ENCODE results near the gene UNC13A. TPM values are rescaled to one million over a fixed set of nuclear protein-coding genes. Genes with fewer than 3 reads are reported as not detected.

The UNC13A gene
- total RNA-seq, 1 experiment from 2014 or later: 41.1 TPM

- TF ChIP-seq SMAD4 (CRISPR knock-in tag; IDR thresholded peaks at IDR 0.05): no peak
- TF ChIP-seq, protein P1, sequence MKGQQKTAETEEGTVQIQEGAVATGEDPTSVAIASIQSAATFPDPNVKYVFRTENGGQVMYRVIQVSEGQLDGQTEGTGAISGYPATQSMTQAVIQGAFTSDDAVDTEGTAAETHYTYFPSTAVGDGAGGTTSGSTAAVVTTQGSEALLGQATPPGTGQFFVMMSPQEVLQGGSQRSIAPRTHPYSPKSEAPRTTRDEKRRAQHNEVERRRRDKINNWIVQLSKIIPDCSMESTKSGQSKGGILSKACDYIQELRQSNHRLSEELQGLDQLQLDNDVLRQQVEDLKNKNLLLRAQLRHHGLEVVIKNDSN (CRISPR knock-in tag; IDR thresholded peaks at IDR 0.05): no peak
- TF ChIP-seq MLX (CRISPR knock-in tag; IDR thresholded peaks at IDR 0.05): no peak
- no peak for TF ChIP-seq PRDM15 (CRISPR knock-in tag; IDR thresholded peaks at IDR 0.05)
- no peak for TF ChIP-seq JUN (CRISPR knock-in tag; IDR thresholded peaks at IDR 0.05)
- TF ChIP-seq IRF2 (CRISPR knock-in tag; IDR thresholded peaks at IDR 0.05; ENCODE audit: borderline replicate concordance, low read depth): no peak
Measured at GRCh38 chr19:17557466-17557865, 130.7 kb downstream of the UNC13A start (continued).

DNA sequence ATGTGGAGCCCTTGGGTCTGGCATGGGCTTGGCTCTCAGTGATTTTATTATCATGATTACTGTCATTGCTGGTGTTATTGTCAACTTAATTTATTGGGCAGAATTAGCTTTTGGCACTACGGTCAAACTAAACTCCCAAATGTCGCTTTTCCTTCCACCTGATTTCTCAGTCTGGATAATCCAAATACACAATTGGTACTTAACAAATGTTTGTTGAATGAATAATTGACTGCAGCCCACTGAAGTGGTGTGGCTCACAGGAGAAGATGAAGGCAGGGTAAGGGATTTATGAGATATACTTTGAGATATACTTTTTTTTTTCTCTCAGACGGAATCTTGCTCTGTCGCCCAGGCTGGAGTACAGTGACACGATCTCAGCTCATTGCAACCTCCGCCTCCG lies 131.2 kb downstream of the UNC13A start:
- Mint-ChIP-seq H3K36me3 (peaks cover 13% of the 10 kb centered on the region), H3K9me3 (no peaks in the 10 kb centered on the region), H3K27me3 (ENCODE audit: low read depth) (no peaks in the 10 kb centered on the region), H3K4me1 (peaks cover 17% of the 10 kb centered on the region), H3K27ac (no peak overlapping the region), H3K4me3 (peak overlapping the region; percentile 30)
- DNase-seq (ENCODE audit: low spot score) (no peak), ATAC-seq (no peak)
- ChIA-PET CTCF (interaction anchor here (1.1 to 2.0 kb wide), 5 partner anchors 18 to 49 kb away, joined by 3 to 11 read pairs (median 4); no protein-coding TSS in a partner anchor), POLR2A (interaction anchor here (0.6 kb wide), 1 partner anchor 19 kb away, joined by 3 read pairs; no protein-coding TSS in a partner anchor)
- TF ChIP-seq ZNF512 (CRISPR knock-in tag; IDR thresholded peaks at IDR 0.05; ENCODE audit: borderline replicate concordance) (no peak), NFE2L1 (CRISPR knock-in tag; IDR thresholded peaks at IDR 0.05) (no peak), ZBTB21 (CRISPR knock-in tag; IDR thresholded peaks at IDR 0.05; ENCODE audit: borderline replicate concordance) (no peak)

- H3K4me1 Mint-ChIP-seq: peaks cover 17% of the 10 kb centered on the region
- H3K9me3 Mint-ChIP-seq: no peaks in the 10 kb centered on the region
- no peak overlapping the region for H3K27ac Mint-ChIP-seq
- H3K36me3 Mint-ChIP-seq: peaks cover 13% of the 10 kb centered on the region
- ChIA-PET CTCF (interaction anchor here (0.7 to 2.0 kb wide), 7 partner anchors 17 to 131 kb away, joined by 3 to 11 read pairs (median 5); no protein-coding TSS in a partner anchor), POLR2A (interaction anchor here (0.6 kb wide), 1 partner anchor 27 kb away, joined by 4 read pairs; no protein-coding TSS in a partner anchor)
- DNase-seq (ENCODE audit: low spot score) (peak; percentile 72), ATAC-seq (peak; percentile 56)
- peak overlapping the region; percentile 69 for H3K4me3 Mint-ChIP-seq
- no peaks in the 10 kb centered on the region; the same call in 1 of the 2 replicates for H3K27me3 Mint-ChIP-seq (ENCODE audit: low read depth)
- TF ChIP-seq PRDM15 (CRISPR knock-in tag; IDR thresholded peaks at IDR 0.05) (0 out of 2 replicates have a peak, but pooled peaks have one; percentile 13), ATF1 (CRISPR knock-in tag; IDR thresholded peaks at IDR 0.05) (peak; percentile 33; the same call in 1 of the 2 replicates), GTF2I (CRISPR knock-in tag; conservative IDR thresholded peaks at IDR 0.05) (no peak), ESRRA (CRISPR knock-in tag; IDR thresholded peaks at IDR 0.05; ENCODE audit: borderline replicate concordance) (peak; percentile 40; the same call in 1 of the 2 replicates), TCF7 (CRISPR knock-in tag; IDR thresholded peaks at IDR 0.05; ENCODE audit: low read depth) (no peak), ATF3 (CRISPR knock-in tag; conservative IDR thresholded peaks at IDR 0.05) (no peak), FOXP1 (CRISPR knock-in tag; IDR thresholded peaks at IDR 0.05; ENCODE audit: borderline replicate concordance) (peak; percentile 56; the same call in 1 of the 2 replicates), SMAD4 (CRISPR knock-in tag; IDR thresholded peaks at IDR 0.05) (no peak), NFE2L1 (CRISPR knock-in tag; IDR thresholded peaks at IDR 0.05) (no peak)
- TF ChIP-seq, protein P1 (CRISPR knock-in tag; IDR thresholded peaks at IDR 0.05): no peak
- TF ChIP-seq, protein P2, sequence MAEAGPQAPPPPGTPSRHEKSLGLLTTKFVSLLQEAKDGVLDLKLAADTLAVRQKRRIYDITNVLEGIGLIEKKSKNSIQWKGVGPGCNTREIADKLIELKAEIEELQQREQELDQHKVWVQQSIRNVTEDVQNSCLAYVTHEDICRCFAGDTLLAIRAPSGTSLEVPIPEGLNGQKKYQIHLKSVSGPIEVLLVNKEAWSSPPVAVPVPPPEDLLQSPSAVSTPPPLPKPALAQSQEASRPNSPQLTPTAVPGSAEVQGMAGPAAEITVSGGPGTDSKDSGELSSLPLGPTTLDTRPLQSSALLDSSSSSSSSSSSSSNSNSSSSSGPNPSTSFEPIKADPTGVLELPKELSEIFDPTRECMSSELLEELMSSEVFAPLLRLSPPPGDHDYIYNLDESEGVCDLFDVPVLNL (CRISPR knock-in tag; IDR thresholded peaks at IDR 0.05; ENCODE audit: borderline replicate concordance, low read depth): no peak
Measured at GRCh38 chr19:17555929-17556813, 132.0 kb downstream of the UNC13A start.

All from WTC11 (cell line).